CD4-positive, alpha-beta T cell treated with Interleukin-6 for 4 hours (primary cell): ENCODE results near the gene HPDL.
A peak's percentile ranks its signal among the peaks of the same experiment; 100 is the strongest.

ENCODE experiments used
- DNase-seq: peaks from one replicate; pipeline ENCODE4 v3.0.0-alpha.2; 2020; ENCODE audit warnings: mixed read lengths

HPDL gene

GRCh38 chr1:45325851-45326506, 716 bp upstream of the HPDL start:
- DNase-seq: no peak

- DNase-seq: no peak
These were observed 1.2 kb downstream of the HPDL start for GRCh38 chr1:45327644-45328515.

DNA sequence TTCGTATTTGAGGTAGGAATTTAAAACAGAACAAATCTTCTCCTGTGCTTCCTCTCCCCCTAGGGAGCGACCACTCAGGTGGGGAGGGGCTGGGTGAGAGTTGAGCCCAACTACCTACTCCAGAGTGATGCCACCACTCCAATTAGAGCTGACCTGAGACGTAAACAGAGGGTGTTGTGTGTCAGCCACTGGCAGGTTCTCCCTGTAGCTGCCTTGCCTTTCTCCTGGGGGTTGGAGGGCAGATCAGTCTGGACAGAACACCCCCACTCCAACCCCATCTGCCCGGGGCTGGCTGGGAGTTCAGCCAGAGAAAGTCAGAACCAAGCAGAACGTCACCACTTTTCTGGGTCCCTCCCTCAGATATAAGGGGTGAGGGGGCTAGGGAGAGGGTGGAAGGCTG, 2.0 kb downstream of the HPDL start:
- no peak for DNase-seq

DNA sequence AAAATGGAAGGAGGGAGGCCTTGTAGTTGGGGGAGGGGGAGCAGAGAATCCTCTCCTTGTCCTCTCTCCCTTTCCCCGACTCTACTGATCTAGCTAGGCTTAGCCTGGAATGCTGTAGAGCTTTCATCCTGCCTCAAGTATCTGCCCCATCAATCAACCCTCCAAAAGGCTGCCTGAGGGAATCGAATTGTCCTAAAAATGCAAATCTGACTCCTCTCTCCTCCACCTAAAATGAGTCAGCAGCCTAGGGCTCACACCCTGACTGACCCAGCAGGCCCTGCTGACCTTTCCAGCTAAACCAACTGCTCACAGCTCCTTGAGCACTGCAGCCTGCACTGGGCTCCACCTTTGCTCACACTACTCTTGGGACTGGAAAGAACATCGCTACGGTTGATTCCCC, 2.8 kb downstream of the HPDL start:
- no peak for DNase-seq

GRCh38 chr1:45331436-45332345, 5.0 kb downstream of the HPDL start:
- no peak for DNase-seq

- DNase-seq: no peak
These were observed 5.6 kb downstream of the HPDL start for GRCh38 chr1:45332346-45332720.

GRCh38 chr1:45334308-45335245, 7.9 kb downstream of the HPDL start:
- no peak for DNase-seq

DNA sequence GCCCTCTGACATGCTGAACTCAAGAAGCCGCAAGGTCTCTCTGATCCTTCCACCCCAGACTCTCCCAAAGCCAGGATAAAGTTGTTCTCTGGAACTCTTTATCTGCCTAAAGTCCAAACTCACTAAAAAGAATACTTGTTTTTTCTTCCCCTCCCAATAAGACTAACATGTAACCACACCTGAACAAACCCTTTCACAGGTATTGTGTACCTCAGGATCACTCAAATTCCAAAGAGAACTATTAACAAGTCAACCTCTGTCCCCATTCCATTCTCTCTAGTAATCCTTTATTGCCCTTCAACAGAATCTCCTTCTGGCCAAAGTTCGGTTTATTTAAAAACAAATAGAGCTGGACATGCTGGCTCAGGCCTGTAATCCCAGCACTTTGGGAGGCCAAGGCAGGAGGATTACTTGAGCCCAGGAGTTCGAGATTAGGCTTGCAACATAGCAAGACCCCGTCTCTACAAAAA, 9.2 kb downstream of the HPDL start:
- DNase-seq: no peak

DNA sequence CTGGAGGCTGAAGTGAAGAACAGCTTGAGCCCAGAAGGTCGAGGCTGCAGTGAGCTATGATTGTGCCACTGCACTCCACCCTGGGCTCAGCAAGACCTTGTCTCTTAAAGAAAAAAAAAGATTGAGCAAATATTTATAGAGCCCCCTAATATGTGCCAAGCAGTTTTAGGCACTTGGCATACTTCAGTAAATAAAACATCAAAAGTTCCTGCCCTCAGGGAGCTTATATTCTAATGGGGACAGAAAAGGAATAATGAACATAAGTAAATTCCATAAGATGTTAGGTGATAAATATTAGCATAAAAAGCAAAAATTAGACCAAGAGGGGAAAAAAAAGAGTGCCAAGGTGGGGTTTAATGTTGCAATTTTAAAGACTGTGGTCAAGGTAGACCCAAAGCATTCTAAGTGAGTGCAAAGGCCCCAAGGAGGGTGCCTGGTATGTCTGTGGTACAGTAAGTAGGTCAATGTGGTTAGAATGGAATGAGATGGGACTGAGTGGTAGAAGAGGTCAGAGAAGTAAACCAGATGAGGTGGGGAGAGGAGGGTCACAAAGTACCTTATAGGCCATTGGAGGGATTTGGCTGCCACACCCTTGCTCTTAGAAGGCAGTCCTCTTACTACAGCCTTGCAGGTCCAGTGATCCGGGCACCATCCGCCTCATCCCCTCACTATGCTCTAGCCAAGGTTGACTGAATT, 11.1 kb downstream of the HPDL start:
- no peak for DNase-seq

GRCh38 chr1:45339789-45340558, 13.3 kb downstream of the HPDL start, which contains the start of the genes MUTYH and TOE1:
TSS of gene MUTYH (minus strand) at chr1:45340440. CDS start at chr1:45334505, 5,935 bp downstream.
TSS of gene TOE1 (plus strand) at chr1:45340170. CDS start at chr1:45340253, 83 bp downstream.
- DNase-seq: peak; percentile 94

DNA sequence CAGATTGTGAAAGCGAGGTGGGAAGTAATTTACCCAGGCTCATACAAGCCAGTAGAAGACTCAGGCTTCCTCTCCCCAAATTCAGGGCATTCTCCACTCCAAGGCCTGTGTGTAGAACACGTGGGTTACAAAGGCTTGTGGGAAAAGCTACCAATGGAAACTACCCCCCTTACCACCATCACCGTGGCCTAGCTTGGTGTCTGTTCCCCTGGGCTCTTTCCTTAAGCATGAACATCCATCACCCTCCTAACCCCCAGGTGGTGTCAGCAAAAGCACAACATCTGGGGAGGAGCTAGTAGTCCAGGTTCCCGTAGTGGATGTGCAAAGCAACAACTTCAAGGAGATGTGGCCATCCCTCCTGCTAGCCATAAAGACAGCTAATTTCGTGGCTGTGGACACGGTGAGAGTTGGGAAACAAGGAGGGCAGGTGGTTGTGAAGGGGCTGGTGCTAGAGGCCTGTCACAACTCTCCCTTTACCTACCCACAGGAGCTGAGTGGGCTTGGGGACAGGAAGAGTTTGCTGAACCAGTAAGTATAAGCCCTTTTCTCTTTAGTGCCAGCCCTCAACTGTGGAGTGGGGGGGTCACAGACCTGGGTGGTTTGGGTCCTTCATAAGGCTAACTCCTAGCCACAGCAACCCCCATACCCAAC, 14.2 kb downstream of the HPDL start:
- no peak for DNase-seq

GRCh38 chr1:45344499-45344898, 17.8 kb downstream of the HPDL start:
- no peak for DNase-seq

DNA sequence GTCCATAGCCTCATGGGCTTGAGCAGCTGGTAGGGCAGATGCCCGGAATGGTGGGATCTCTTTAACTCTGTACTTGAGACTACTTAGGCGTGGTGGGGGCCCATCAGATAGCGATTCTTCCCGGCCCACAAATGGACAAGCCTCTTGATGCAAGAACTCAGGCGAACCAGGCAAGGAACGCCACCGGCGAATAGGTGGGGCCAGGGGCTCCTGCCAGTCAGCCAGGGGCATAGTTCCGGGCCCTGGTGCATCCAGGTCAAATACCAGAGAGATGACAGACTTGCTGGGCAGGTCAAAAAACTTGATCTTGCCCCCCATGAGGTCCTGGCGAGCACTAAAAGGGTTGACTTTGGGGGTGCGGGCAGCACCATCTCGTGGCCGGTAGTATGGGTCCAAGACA, 18.3 kb downstream of the HPDL start:
- DNase-seq: no peak

- DNase-seq: no peak
These were observed 19.8 kb downstream of the HPDL start for GRCh38 chr1:45346473-45346872.

DNA sequence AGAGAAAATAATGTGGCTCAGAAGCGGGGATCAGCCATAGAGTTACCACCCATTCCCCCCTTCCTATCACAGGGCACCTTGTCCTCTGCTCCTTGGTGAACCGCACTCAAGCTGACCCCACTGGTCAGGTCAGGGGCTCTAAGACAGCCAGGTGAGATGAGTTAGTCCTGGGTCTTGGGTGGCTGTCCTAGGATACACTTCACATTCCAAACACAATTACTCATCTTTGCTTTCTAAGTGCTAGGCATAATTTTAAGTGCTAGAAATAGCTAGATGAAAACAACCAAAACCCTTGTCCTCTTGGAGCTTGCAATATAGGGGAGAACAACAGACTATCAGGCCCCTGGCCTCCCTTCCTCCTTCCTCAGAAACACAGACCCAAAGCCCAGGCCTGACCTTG, 21.3 kb downstream of the HPDL start:
- no peak for DNase-seq

- no peak for DNase-seq
These were observed 21.9 kb downstream of the HPDL start for GRCh38 chr1:45348609-45348965.

GRCh38 chr1:45348966-45349677, 22.4 kb downstream of the HPDL start:
- DNase-seq: no peak

DNA sequence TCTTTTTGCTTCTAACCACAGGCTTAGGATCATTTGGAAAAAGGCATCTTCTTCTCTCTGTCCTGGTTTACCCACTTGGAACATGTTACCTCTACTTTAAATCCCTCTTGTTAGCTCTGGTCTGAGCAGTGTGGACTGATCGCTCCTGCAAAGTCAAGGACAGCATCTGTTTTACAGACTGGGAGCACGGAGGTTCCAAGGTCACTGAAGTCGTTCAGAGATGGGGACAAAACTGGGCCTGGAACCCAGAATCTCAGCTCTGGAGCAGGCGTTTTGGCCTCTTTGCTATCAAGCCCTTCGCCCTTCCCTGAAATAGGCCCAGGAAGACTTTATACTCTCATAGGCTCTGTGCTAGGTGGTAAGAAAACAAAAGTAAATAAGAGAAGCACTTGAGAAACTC, 24.8 kb downstream of the HPDL start:
- DNase-seq: no peak

DNA sequence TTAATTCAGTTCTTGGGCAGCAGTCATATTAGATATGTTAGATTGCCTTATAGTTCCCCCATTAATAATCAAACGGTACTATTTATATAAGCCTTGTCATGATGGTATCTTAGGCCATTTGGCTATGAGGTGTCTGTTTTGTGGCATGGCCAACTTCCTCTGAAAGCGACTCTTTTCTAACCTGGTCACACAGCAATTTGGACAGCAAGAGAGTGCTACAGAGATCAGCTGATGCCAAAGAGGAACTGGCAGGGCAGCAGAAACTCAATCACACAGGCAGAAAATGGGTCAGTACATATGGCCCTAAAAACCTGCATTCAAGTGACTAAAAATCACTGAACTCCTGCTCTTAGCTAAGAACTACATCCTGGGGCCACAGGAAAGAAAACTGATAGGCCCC, 27.0 kb downstream of the HPDL start:
- no peak for DNase-seq
